Fibroblast of skin of right quadriceps (primary cell): ENCODE data around the gene ALPK3.

Experiments
- DNase-seq: peaks from one replicate; pipeline ENCODE4 v3.0.0-alpha.2; 2013

ALPK3 gene

GRCh38 chr15:84816694-84817465, at the start of gene ALPK3:
Gene ALPK3, plus strand, starts transcription at chr15:84817356. Its CDS starts 97 bp downstream, at chr15:84817453.
- DNase-seq, result no peak

GRCh38 chr15:84772031-84772430, 45.1 kb upstream of the ALPK3 start:
- no peak for DNase-seq

GRCh38 chr15:84772467-84772866, 44.7 kb upstream of the ALPK3 start:
- no peak for DNase-seq

- DNase-seq, result no peak
Observed at GRCh38 chr15:84773716-84774115, 43.4 kb upstream of the ALPK3 start.

GRCh38 chr15:84775867-84776449, 41.2 kb upstream of the ALPK3 start:
- no peak for DNase-seq

GRCh38 chr15:84778194-84778593, 39.0 kb upstream of the ALPK3 start:
- no peak for DNase-seq

GRCh38 chr15:84780492-84780891, 36.7 kb upstream of the ALPK3 start:
- DNase-seq, result no peak

- no peak for DNase-seq
Observed at GRCh38 chr15:84781495-84781894, 35.7 kb upstream of the ALPK3 start.

GRCh38 chr15:84782346-84782745, 34.8 kb upstream of the ALPK3 start:
- DNase-seq, result no peak

- no peak for DNase-seq
Observed at GRCh38 chr15:84783493-84784251, 33.5 kb upstream of the ALPK3 start.

- no peak for DNase-seq
Observed at GRCh38 chr15:84784262-84784661, 32.9 kb upstream of the ALPK3 start.

GRCh38 chr15:84785053-84785452, 32.1 kb upstream of the ALPK3 start:
- no peak for DNase-seq

GRCh38 chr15:84788500-84788899, 28.7 kb upstream of the ALPK3 start:
- DNase-seq, result no peak

- DNase-seq, result no peak
Observed at GRCh38 chr15:84789762-84790161, 27.4 kb upstream of the ALPK3 start.

GRCh38 chr15:84790676-84791075, 26.5 kb upstream of the ALPK3 start:
- DNase-seq, result no peak

- no peak for DNase-seq
Observed at GRCh38 chr15:84791763-84792162, 25.4 kb upstream of the ALPK3 start.

- no peak for DNase-seq
Observed at GRCh38 chr15:84793431-84794161, 23.6 kb upstream of the ALPK3 start.

GRCh38 chr15:84794162-84794547, 23.0 kb upstream of the ALPK3 start:
- DNase-seq, result no peak

GRCh38 chr15:84795186-84795585, 22.0 kb upstream of the ALPK3 start:
- no peak for DNase-seq

- no peak for DNase-seq
Observed at GRCh38 chr15:84797212-84797611, 19.9 kb upstream of the ALPK3 start.

- DNase-seq, result no peak
Observed at GRCh38 chr15:84797801-84798200, 19.4 kb upstream of the ALPK3 start.

GRCh38 chr15:84798436-84798946, 18.7 kb upstream of the ALPK3 start:
- no peak for DNase-seq
